Measurements from ENCODE around the gene RERG. TPM values are rescaled to one million over a fixed set of nuclear protein-coding genes. Genes with fewer than 3 reads are reported as not detected.

RERG gene
- total RNA-seq, 2 experiments from 2014 or later: not detected

- H3K79me2 ChIP-seq (ENCODE audit: insufficient read depth, low read depth, low read length): no peaks in the 10 kb centered on the region
- intact Hi-C loops (cut with micrococcal nuclease; ENCODE audit: unreplicated experiment): no loop called here
- no peaks in the 10 kb centered on the region for H3K36me3 ChIP-seq (ENCODE audit: insufficient read depth, low read length)
- no TSS peak for BruUV-seq (replicated peaks)
- no peaks in the 10 kb centered on the region for H4K20me1 ChIP-seq (ENCODE audit: insufficient read depth, low read length)
- ChIA-PET CTCF (ENCODE audit: unreplicated experiment) (no interaction called here), POLR2A (interaction anchor here (0.6 to 1.1 kb wide), 4 partner anchors 9 to 277 kb away, joined by 4 to 5 read pairs (median 4); no protein-coding TSS in a partner anchor)
- no peak overlapping the region for H3K4me3 ChIP-seq (ENCODE audit: low read depth, low read length, poor library complexity, severe bottlenecking)
- no peak for TF ChIP-seq EZH2phosphoT487 (IDR thresholded peaks at IDR 0.05; ENCODE audit: borderline replicate concordance, low read depth, low read length)
- no peak for TF ChIP-seq CTCF (conservative IDR thresholded peaks at IDR 0.05; ENCODE audit: low read length)
- H3K9me3 ChIP-seq (ENCODE audit: low read length): 0 out of 2 replicates have a peak, but pooled peaks cover 8% of the 10 kb centered on the region
- H3K4me1 ChIP-seq (ENCODE audit: insufficient read depth, low read length, poor library complexity, severe bottlenecking): no peaks in the 10 kb centered on the region
- DNase-seq (ENCODE audit: low spot score): no peak
- H3K9me2 ChIP-seq (ENCODE audit: insufficient read depth, low read length): no peaks in the 10 kb centered on the region
- no peak overlapping the region for H2AFZ ChIP-seq (ENCODE audit: low read length)
- no peak overlapping the region for H3K4me2 ChIP-seq (ENCODE audit: low read length)
- no peak overlapping the region for H3K27ac ChIP-seq (ENCODE audit: low read depth, low read length, poor library complexity, severe bottlenecking)
Measured at GRCh38 chr12:15201056-15201455, 20.2 kb downstream of the RERG start.

GRCh38 chr12:15200641-15201040, 20.6 kb downstream of the RERG start:
- H3K4me1 ChIP-seq (ENCODE audit: insufficient read depth, low read length, poor library complexity, severe bottlenecking): no peaks in the 10 kb centered on the region
- H3K79me2 ChIP-seq (ENCODE audit: insufficient read depth, low read depth, low read length): no peaks in the 10 kb centered on the region
- H3K4me3 ChIP-seq (ENCODE audit: low read depth, low read length, poor library complexity, severe bottlenecking): no peak overlapping the region
- H3K9me3 ChIP-seq (ENCODE audit: low read length): 0 out of 2 replicates have a peak, but pooled peaks cover 8% of the 10 kb centered on the region
- no peak for DNase-seq (ENCODE audit: low spot score)
- POLR2A ChIA-PET: no interaction called here
- TF ChIP-seq CTCF (conservative IDR thresholded peaks at IDR 0.05; ENCODE audit: low read length): no peak
- no peak for TF ChIP-seq EZH2phosphoT487 (IDR thresholded peaks at IDR 0.05; ENCODE audit: borderline replicate concordance, low read depth, low read length)
- H3K36me3 ChIP-seq (ENCODE audit: insufficient read depth, low read length): no peaks in the 10 kb centered on the region
- no peak overlapping the region for H2AFZ ChIP-seq (ENCODE audit: low read length)
- H3K9me2 ChIP-seq (ENCODE audit: insufficient read depth, low read length): no peaks in the 10 kb centered on the region
- CTCF ChIA-PET (ENCODE audit: unreplicated experiment): no interaction called here
- no peak overlapping the region for H3K27ac ChIP-seq (ENCODE audit: low read depth, low read length, poor library complexity, severe bottlenecking)
- BruUV-seq (replicated peaks): no TSS peak
- intact Hi-C loops (cut with micrococcal nuclease; ENCODE audit: unreplicated experiment): no loop called here
- no peaks in the 10 kb centered on the region for H4K20me1 ChIP-seq (ENCODE audit: insufficient read depth, low read length)
- no peak overlapping the region for H3K4me2 ChIP-seq (ENCODE audit: low read length)

- H3K79me2 ChIP-seq (ENCODE audit: insufficient read depth, low read depth, low read length): no peaks in the 10 kb centered on the region
- no peak overlapping the region for H3K27ac ChIP-seq (ENCODE audit: low read depth, low read length, poor library complexity, severe bottlenecking)
- ChIA-PET CTCF (ENCODE audit: unreplicated experiment) (no interaction called here), POLR2A (no interaction called here)
- no peak overlapping the region for H3K4me2 ChIP-seq (ENCODE audit: low read length)
- H3K9me3 ChIP-seq (ENCODE audit: low read length): 0 out of 2 replicates have a peak, but pooled peaks cover 8% of the 10 kb centered on the region
- no peak for DNase-seq (ENCODE audit: low spot score)
- H3K36me3 ChIP-seq (ENCODE audit: insufficient read depth, low read length): no peaks in the 10 kb centered on the region
- no peak for TF ChIP-seq CTCF (conservative IDR thresholded peaks at IDR 0.05; ENCODE audit: low read length)
- no peak for TF ChIP-seq EZH2phosphoT487 (IDR thresholded peaks at IDR 0.05; ENCODE audit: borderline replicate concordance, low read depth, low read length)
- H2AFZ ChIP-seq (ENCODE audit: low read length): no peak overlapping the region
- no peaks in the 10 kb centered on the region for H3K9me2 ChIP-seq (ENCODE audit: insufficient read depth, low read length)
- H3K4me3 ChIP-seq (ENCODE audit: low read depth, low read length, poor library complexity, severe bottlenecking): no peak overlapping the region
- intact Hi-C loops (cut with micrococcal nuclease; ENCODE audit: unreplicated experiment): no loop called here
- H4K20me1 ChIP-seq (ENCODE audit: insufficient read depth, low read length): no peaks in the 10 kb centered on the region
- no peaks in the 10 kb centered on the region for H3K4me1 ChIP-seq (ENCODE audit: insufficient read depth, low read length, poor library complexity, severe bottlenecking)
- no TSS peak for BruUV-seq (replicated peaks)
Measured at GRCh38 chr12:15199930-15200329, 21.3 kb downstream of the RERG start.

All from OCI-LY7 (cell line).